BE2C (cell line): ENCODE measurements around the gene SYNE1.
A peak's percentile ranks its signal among the peaks of the same experiment; 100 is the strongest.

Source experiments
- DNase-seq: peaks from one replicate; pipeline ENCODE4 v3.0.0-alpha.2; 2020
- H3K27me3 ChIP-seq: fragments of 250-450 bp; sonication (Bioruptor Pico); 2 replicates; pipeline ENCODE4 v1.5.1; 2020; ENCODE audit warnings: mild to moderate bottlenecking
- H3K36me3 ChIP-seq: fragments of 250-450 bp; sonication (Bioruptor Pico); 2 replicates; pipeline ENCODE4 v1.5.1; 2020; ENCODE audit warnings: mild to moderate bottlenecking
- H3K4me1 ChIP-seq: fragments of 250-450 bp; sonication (Bioruptor Pico); 2 replicates; pipeline ENCODE4 v1.5.1; 2020
- H3K4me3 ChIP-seq: 2 replicates; pipeline ENCODE4 v1.5.1; 2011; ENCODE audit warnings: low read depth, low read length
- H3K9me3 ChIP-seq: fragments of 250-450 bp; sonication (Bioruptor Pico); 2 replicates; pipeline ENCODE4 v1.5.1; 2020
- TF ChIP-seq, protein P1 (sequence below): IDR thresholded peaks from 2 replicates; pipeline ENCODE4 v1.5.1; 2012; ENCODE audit warnings: mild to moderate bottlenecking, low read depth, low read length

SYNE1 gene

GRCh38 chr6:152356662-152357061, 280.5 kb downstream of the SYNE1 start:
- no peaks in the 10 kb centered on the region for H3K9me3 ChIP-seq
- H3K27me3 ChIP-seq: no peaks in the 10 kb centered on the region; the same call in 1 of the 2 replicates
- no peaks in the 10 kb centered on the region for H3K36me3 ChIP-seq
- DNase-seq: no peak
- TF ChIP-seq, protein P1, sequence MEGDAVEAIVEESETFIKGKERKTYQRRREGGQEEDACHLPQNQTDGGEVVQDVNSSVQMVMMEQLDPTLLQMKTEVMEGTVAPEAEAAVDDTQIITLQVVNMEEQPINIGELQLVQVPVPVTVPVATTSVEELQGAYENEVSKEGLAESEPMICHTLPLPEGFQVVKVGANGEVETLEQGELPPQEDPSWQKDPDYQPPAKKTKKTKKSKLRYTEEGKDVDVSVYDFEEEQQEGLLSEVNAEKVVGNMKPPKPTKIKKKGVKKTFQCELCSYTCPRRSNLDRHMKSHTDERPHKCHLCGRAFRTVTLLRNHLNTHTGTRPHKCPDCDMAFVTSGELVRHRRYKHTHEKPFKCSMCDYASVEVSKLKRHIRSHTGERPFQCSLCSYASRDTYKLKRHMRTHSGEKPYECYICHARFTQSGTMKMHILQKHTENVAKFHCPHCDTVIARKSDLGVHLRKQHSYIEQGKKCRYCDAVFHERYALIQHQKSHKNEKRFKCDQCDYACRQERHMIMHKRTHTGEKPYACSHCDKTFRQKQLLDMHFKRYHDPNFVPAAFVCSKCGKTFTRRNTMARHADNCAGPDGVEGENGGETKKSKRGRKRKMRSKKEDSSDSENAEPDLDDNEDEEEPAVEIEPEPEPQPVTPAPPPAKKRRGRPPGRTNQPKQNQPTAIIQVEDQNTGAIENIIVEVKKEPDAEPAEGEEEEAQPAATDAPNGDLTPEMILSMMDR: peak; percentile 48
- no peak overlapping the region for H3K4me3 ChIP-seq
- no peaks in the 10 kb centered on the region for H3K4me1 ChIP-seq

- Histone ChIP-seq H3K27me3 (no peaks in the 10 kb centered on the region; the same call in 1 of the 2 replicates), H3K36me3 (no peaks in the 10 kb centered on the region), H3K4me1 (no peaks in the 10 kb centered on the region), H3K9me3 (no peaks in the 10 kb centered on the region), H3K4me3 (no peak overlapping the region)
- no peak for DNase-seq
- TF ChIP-seq, protein P1: no peak
Observed at GRCh38 chr6:152356016-152356415, 281.1 kb downstream of the SYNE1 start.

- no peak for DNase-seq
- Histone ChIP-seq H3K4me1 (no peaks in the 10 kb centered on the region), H3K9me3 (no peaks in the 10 kb centered on the region), H3K27me3 (no peaks in the 10 kb centered on the region; the same call in 1 of the 2 replicates), H3K4me3 (no peak overlapping the region), H3K36me3 (no peaks in the 10 kb centered on the region)
- TF ChIP-seq, protein P1: no peak
Observed at GRCh38 chr6:152355166-152355565, 282.0 kb downstream of the SYNE1 start.

DNA sequence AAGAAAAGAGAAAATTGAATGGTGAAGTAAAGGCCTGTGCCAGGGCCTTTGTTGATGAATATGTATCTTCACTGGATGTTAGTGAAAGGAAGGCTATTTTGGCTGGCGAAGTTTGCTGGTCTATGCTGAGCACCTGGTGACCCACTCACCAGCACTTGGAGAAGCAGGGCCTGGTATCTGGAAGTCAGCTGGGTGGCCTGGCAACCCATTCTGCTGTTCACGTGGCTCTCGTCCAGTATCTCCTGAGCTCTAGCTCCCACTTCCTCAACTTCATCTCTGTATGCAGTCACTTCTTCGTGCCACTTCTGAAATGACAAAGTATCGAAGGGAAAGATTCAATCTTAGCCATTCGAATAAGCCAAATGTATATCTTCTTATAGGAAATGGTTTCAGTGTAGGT, 283.7 kb downstream of the SYNE1 start:
- no peak for DNase-seq
- TF ChIP-seq, protein P1: no peak
- no peaks in the 10 kb centered on the region for H3K36me3 ChIP-seq
- H3K4me3 ChIP-seq: no peak overlapping the region
- no peaks in the 10 kb centered on the region for H3K4me1 ChIP-seq
- no peaks in the 10 kb centered on the region for H3K9me3 ChIP-seq
- H3K27me3 ChIP-seq: no peaks in the 10 kb centered on the region; the same call in 1 of the 2 replicates

DNA sequence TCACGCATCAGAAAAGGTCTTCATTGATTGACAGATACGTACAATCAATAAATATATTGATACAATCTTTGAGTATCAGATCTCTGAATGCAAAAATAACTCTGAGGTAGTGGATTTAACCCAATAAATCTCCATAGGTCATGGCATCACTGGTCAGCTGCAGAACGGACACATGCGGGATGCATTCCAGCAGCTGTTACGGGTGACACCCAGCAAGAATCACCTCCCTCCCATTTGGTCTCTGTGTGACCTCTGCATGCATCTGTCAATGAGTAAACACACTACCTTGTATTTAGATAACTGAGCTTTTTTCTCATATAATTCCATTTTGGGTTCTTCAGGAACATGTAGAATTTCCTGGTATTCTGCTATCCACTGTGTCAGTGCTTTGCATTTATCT, 285.4 kb downstream of the SYNE1 start:
- Histone ChIP-seq H3K27me3 (no peaks in the 10 kb centered on the region), H3K9me3 (no peaks in the 10 kb centered on the region), H3K4me1 (no peaks in the 10 kb centered on the region), H3K36me3 (no peaks in the 10 kb centered on the region), H3K4me3 (no peak overlapping the region)
- TF ChIP-seq, protein P1: no peak
- no peak for DNase-seq

GRCh38 chr6:152351110-152351509, 286.1 kb downstream of the SYNE1 start:
- Histone ChIP-seq H3K9me3 (no peaks in the 10 kb centered on the region), H3K36me3 (no peaks in the 10 kb centered on the region), H3K4me3 (no peak overlapping the region), H3K27me3 (no peaks in the 10 kb centered on the region), H3K4me1 (no peaks in the 10 kb centered on the region)
- TF ChIP-seq, protein P1: no peak
- DNase-seq: no peak
